GM19463 (cell line): ENCODE data around the gene AMOTL1.

ENCODE experiments used
- ATAC-seq: cut with Tn5 transposase; IDR thresholded peaks from one replicate; pipeline ENCODE4 v1.9.1; 2021; ENCODE audit warnings: mild to moderate bottlenecking, moderate library complexity; ENCODE audit not compliant: unreplicated experiment

The AMOTL1 gene

DNA sequence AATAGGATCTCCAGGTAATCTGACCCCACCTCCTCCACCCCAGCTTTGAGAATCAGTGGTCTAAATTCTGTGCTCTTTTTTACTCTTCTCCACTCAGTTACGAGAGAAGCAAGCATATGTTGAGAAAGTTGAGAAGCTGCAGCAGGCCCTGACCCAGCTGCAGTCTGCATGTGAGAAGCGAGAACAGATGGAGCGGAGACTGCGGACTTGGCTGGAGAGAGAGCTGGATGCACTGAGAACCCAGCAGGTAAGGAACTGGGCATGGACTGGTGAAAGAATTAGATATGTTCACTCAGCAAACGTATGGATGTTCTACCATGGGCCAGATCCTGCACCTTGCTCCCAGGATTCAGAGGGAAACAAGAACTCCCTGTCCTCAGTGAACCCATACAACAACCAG, 85.7 kb downstream of the AMOTL1 start:
- no peak for ATAC-seq

GRCh38 chr11:94854770-94855633, 86.8 kb downstream of the AMOTL1 start:
- no peak for ATAC-seq

GRCh38 chr11:94855666-94856065, 87.5 kb downstream of the AMOTL1 start:
- ATAC-seq: no peak

GRCh38 chr11:94856443-94856842, 88.3 kb downstream of the AMOTL1 start:
- ATAC-seq: no peak

DNA sequence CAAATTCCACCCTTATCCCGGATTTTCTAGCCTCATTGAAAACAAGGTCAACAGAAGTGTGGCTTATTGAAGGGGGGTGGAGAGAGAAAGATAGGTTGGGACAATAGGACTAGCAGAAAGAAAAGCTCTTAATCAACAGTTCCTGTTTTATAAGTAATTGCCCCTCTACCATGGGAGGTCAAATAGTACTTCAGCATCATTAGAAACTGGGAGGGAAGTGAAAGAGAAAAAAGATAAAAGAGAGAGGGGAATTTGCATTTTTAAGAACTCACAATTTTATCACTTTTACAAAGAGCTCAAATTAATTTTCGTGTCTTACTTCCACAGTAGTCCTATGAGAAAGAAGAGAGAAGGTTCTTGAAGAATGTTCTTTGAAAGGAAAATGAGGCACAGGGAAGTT, 89.2 kb downstream of the AMOTL1 start:
- ATAC-seq: peak; percentile 48

DNA sequence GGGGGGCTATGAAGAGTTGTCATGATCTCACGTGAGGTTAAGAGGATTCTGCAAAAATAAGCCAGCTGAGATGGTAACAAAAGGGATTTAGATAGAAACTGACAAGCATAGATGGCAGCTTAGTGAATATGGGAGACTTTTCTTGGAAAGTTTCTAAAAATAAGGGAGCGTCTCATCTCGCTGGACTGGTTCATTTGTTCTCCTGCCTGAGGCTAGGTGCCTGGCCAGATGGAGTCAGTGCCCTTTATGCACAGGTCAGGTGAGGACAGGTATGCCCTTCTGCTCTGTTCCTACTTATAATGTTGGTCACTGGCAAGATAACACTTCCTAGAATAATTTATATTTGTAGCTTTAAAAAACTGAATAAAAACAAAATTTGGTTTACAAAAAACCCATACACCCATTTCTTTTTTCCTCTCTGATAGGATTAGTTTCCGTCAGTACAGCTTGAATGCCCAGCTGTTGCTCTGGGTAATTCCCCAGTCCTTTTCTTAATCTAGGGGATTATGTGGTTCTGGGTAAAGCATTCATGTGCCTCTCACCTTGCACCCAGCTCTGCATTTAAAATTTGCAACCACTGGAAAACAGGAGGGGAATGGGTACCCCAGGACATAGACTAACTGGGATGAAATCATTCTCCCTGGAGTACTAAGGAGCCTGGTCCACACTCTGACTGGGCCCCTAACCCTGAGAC, 90.0 kb downstream of the AMOTL1 start:
- ATAC-seq: no peak

GRCh38 chr11:94860333-94860732, 92.2 kb downstream of the AMOTL1 start:
- ATAC-seq: no peak

GRCh38 chr11:94861306-94861845, 93.2 kb downstream of the AMOTL1 start:
- ATAC-seq: no peak

- ATAC-seq: no peak
These were observed 95.0 kb downstream of the AMOTL1 start for GRCh38 chr11:94862926-94863880.

- ATAC-seq: no peak
These were observed 96.4 kb downstream of the AMOTL1 start for GRCh38 chr11:94864506-94865045.

DNA sequence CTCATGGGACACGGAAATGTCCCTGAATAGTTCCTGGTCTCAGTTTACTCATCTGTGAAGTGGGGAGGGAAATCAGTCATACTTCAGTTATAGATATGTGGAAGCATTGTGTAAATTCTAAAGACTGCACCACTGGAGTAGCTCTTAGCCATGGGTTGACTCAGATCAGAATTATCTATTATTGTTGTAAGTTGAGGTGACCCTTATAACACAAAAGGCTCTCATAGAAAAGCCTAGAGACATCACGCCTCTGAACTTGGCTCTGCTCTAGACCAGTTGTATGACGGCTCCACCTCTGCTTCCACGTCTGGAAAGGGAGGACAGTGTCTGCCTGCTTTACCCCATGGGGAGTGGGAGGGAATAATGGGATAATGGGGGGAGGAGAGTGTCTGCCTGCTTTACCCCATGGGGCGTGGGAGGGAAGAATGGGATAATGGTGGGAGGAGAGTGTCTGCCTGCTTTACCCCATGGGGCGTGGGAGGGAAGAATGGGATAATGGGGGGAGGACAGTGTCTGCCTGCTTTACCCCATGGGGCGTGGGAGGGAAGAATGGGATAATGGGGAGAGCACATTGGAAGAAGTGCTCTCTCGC, 98.2 kb downstream of the AMOTL1 start:
- no peak for ATAC-seq

- no peak for ATAC-seq
These were observed 99.0 kb downstream of the AMOTL1 start for GRCh38 chr11:94866936-94867795.

- ATAC-seq: no peak
These were observed 100.3 kb downstream of the AMOTL1 start for GRCh38 chr11:94868468-94868867.

DNA sequence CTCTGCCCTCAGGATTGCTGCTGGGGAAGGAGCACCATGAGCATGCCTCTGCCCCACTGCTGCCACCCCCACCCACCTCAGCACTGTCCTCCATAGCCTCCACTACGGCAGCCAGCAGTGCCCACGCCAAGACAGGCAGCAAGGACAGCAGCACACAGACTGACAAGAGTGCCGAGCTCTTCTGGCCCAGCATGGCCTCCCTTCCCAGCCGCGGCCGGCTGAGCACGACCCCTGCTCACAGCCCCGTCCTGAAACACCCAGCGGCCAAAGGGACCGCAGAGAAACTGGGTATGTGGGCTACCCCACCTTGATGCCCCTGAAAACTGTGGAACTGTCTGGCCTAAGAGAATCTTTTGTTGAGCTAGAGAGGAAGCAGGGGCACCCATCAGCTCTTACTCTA, 101.0 kb downstream of the AMOTL1 start:
- ATAC-seq: no peak

DNA sequence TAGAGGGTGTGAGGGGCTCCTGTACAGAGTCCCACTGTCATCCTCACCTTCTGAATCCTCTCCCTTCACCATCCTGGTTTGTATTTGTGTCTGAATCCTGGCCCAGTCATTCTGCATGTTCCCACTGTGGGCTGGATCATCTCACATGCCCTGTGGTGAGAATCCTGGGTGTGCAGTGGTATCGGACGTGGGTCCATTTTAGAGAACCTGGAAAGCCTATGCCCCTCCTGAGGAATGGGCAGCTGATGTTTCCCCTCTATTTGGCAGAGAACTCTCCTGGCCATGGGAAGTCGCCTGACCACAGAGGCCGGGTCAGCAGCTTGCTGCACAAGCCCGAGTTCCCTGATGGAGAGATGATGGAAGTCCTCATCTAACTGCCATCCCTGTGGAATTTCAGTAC, 102.3 kb downstream of the AMOTL1 start:
- ATAC-seq: no peak

GRCh38 chr11:94871491-94872185, 103.5 kb downstream of the AMOTL1 start:
- ATAC-seq: no peak

DNA sequence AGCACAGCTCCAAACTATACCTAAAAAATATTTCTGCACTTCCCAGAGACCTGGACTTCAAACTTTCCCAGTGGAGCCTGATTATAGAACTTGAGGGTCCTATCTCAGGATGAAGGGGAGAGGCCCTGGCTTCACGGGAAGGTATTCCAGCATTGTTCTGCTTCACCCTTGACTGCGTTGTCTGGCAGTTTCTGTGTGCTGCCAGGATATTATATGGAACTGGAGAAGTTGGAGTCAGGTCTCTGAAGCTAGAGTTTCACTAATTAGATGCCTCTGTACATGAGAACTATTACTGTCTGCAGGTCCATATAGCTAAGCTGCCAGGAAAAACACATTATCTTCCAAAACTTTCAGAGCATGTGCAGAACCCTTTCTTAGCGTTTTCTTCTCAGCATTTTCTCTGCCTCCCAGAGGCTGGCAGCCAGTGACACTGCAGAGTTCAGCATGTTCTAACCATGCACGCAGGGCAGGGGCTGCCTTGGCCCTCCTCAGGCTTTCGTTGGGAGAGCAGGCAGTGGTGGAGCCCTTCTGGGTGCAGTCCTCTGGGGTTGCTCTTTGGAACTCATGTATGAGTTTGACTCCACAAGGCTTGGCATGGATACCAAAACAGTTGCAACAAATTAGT, 105.9 kb downstream of the AMOTL1 start:
- no peak for ATAC-seq

- ATAC-seq: no peak
These were observed 108.1 kb downstream of the AMOTL1 start for GRCh38 chr11:94876222-94876621.
